Prostate gland (tissue), 2 donors: ENCODE measurements around the gene AGR3. TPM values are rescaled to one million over a fixed set of nuclear protein-coding genes. Genes with fewer than 3 reads are reported as not detected.

Experiments
- DNase-seq: peaks from one replicate; pipeline ENCODE4 v3.0.0-alpha.2; 2019; ENCODE audit warnings: low spot score
- H3K27ac ChIP-seq, 2 donors: fragments of 200-600 bp; sonication (generic); 2 replicates each; pipeline ENCODE4 v1.5.1; 2017 to 2019
- H3K27me3 ChIP-seq: fragments of 200-600 bp; sonication (generic); replicated peaks from 2 replicates; pipeline ENCODE4 v1.5.1; 2019; ENCODE audit not compliant: insufficient read depth
- H3K36me3 ChIP-seq, 2 donors: fragments of 200-600 bp; sonication (generic); 1 replicate in 1 of 2; 2 replicates in 1 of 2; pipeline versions ENCODE4 v1.5.1 to v1.8.1; 2017 to 2019
- H3K4me1 ChIP-seq: fragments of 200-600 bp; sonication (generic); replicated peaks from 2 replicates; pipeline ENCODE4 v1.5.1; 2019
- H3K4me3 ChIP-seq, 2 donors: fragments of 200-600 bp; sonication (generic); 2 replicates each; pipeline ENCODE4 v1.5.1; 2017 to 2019
- H3K9me3 ChIP-seq: fragments of 200-600 bp; sonication (generic); 2 replicates; pipeline ENCODE4 v1.5.1; 2017
- POLR2A ChIP-seq: fragments of 450-650 bp; IDR thresholded peaks from one replicate; pipeline ENCODE4 v1.6.1; 2016; ENCODE audit warnings: antibody characterized with exemption, mild to moderate bottlenecking
- POLR2AphosphoS5 ChIP-seq: sonication (generic); formaldehyde crosslinking; IDR thresholded peaks from one replicate; pipeline ENCODE4 v1.6.1; 2017; ENCODE audit warnings: antibody characterized with exemption
- WGBS: methylation state at CpG from one replicate; pipeline ENCODE4 v1.1.5; 2018; 5-methylcytosine and 5-hydroxymethylcytosine counted together
- intact Hi-C: fragments of 100-400 bp; cut with DNase I; formaldehyde crosslinking; loops from one replicate; pipeline ENCODE4 v1.14.2; 2022
- total RNA-seq, 2 donors: library from RNA; depleted of rRNA; stranded (reverse); fragments of >200 nt; gene quantifications; one replicate each; pipeline ENCODE4 v1.1.0, GENCODE V29; 2016
- TF ChIP-seq, protein P1 (sequence below), 4 experiments: fragments of 200-600 bp in 2 of 4; fragments of 450-650 bp in 2 of 4; sonication (generic) in 2 of 4; IDR thresholded peaks; 1 replicate in 3 of 4; 2 replicates in 1 of 4; pipeline ENCODE4 v1.5.1; 2016 to 2019; ENCODE audit warnings: antibody characterized with exemption in 4 of 4, mild to moderate bottlenecking in 2 of 4, moderate library complexity in 2 of 4

Gene AGR3
- total RNA-seq, 2 donors from 2014 or later: 6.7 TPM; not detected in 1

DNA sequence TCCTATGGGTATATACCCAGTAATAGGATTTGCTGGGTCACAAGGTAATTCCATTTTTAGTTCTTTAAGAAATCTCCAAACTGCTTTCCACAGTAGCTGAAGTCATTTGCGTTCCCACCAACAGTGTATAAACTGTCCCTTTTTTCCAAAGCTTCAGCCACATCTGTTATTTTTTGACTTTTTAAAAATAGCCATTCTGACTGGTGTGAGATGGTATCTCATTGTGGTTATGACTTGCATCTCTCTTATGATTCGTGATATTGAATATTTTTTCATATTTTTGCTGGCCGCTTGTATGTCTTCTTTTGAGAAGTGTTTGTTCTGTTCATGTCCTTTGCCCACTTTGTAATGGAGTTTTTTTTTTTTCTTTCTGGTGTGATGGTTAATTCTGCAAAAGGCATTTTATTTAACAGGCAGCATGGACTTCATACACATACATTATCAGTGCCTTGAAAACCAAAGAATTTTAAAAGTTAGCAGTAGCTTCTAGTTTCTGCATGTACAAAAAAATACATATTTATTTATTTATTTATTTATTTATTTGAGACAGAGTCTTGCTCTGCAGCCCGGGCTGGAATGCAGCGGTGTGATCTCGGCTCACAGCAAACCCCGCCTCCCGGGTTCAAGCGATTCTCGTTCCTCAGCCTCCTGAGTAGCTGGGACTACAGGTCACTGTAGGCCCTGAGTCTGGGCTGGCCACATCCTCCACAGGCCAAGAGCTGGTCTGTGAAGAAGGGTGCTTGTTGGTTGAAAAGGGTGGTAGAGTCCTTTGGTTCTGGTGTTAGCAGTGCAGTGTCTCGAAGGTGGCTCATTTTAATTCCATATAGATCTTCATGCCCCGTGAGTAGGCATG, 32.3 kb downstream of the AGR3 start:
- intact Hi-C loops: no loop called here
- no peak overlapping the region for H3K27ac ChIP-seq
- 95% methylated on average over 12 of the region's 12 CpGs for WGBS
- H3K27me3 ChIP-seq: no peaks in the 10 kb centered on the region
- no peaks in the 10 kb centered on the region for H3K4me1 ChIP-seq
- TF ChIP-seq POLR2A (no peak), POLR2AphosphoS5 (no peak)
- TF ChIP-seq, protein P1, sequence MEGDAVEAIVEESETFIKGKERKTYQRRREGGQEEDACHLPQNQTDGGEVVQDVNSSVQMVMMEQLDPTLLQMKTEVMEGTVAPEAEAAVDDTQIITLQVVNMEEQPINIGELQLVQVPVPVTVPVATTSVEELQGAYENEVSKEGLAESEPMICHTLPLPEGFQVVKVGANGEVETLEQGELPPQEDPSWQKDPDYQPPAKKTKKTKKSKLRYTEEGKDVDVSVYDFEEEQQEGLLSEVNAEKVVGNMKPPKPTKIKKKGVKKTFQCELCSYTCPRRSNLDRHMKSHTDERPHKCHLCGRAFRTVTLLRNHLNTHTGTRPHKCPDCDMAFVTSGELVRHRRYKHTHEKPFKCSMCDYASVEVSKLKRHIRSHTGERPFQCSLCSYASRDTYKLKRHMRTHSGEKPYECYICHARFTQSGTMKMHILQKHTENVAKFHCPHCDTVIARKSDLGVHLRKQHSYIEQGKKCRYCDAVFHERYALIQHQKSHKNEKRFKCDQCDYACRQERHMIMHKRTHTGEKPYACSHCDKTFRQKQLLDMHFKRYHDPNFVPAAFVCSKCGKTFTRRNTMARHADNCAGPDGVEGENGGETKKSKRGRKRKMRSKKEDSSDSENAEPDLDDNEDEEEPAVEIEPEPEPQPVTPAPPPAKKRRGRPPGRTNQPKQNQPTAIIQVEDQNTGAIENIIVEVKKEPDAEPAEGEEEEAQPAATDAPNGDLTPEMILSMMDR (IDR thresholded peaks at IDR 0.05): no peak
- DNase-seq: no peak
- H3K9me3 ChIP-seq: no peaks in the 10 kb centered on the region
- no peak overlapping the region for H3K4me3 ChIP-seq
- no peaks in the 10 kb centered on the region for H3K36me3 ChIP-seq

DNA sequence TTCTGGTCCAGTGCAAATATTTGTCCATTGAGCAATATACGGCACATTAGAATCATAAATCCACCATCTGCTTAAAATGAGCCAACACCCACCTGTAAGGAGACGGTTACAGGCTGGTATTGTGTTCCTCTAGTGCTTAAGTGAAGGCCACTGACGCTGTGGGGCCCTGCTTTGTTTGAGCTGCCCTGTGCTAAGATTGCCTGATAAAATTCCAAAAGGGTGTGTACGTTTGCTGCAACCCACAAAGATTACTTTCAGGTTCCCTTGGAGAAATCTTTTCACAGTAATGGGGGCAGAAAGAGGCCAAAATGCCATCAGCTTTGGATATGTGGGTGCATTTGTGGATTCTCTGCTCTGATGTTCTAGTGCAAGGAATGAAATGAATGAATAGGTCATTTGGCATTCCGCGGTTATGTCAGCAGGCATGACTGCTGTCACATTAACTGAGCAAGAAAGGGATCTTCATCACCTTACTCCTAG, 34.4 kb downstream of the AGR3 start:
- Histone ChIP-seq H3K4me1 (no peaks in the 10 kb centered on the region), H3K27me3 (no peaks in the 10 kb centered on the region), H3K9me3 (no peaks in the 10 kb centered on the region), H3K36me3 (no peaks in the 10 kb centered on the region), H3K27ac (no peak overlapping the region), H3K4me3 (no peak overlapping the region)
- WGBS: 32% methylated on average over 6 of the region's 6 CpGs
- intact Hi-C loops: no loop called here
- peak; percentile 76 for DNase-seq
- no peak for TF ChIP-seq POLR2A
- TF ChIP-seq POLR2AphosphoS5: peak; percentile 85
- TF ChIP-seq, protein P1 (IDR thresholded peaks at IDR 0.05): no peak

DNA sequence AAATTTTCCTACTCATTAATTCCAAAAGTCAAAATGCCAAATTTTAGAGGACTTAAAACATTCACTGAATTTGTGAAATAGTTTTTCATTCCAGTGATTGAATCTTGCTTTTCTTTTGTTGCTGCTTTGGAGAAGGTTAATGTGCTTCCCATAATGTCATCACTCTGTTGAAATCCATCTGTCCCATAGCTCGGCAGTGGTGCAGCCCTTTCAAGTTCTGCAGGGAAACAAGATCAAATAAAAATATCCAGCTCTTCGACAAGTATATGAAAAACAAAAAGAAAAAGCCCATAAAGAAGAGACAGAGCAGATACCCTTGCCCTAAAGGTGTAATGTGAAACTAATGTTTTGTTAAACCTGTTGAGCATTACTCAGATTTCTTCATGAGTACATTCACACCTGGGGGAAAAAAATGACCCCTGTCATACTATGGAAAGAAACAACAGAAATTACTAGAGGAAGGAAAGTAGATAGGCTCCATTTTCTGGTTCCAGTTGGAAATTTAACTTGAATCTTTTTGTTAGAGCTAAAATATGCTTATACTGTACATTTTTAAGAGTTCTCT, 35.1 kb downstream of the AGR3 start:
- H3K4me3 ChIP-seq: no peak overlapping the region
- no peak for DNase-seq
- TF ChIP-seq POLR2A: no peak
- no peaks in the 10 kb centered on the region for H3K36me3 ChIP-seq
- no peaks in the 10 kb centered on the region for H3K9me3 ChIP-seq
- H3K4me1 ChIP-seq: no peaks in the 10 kb centered on the region
- WGBS: 27% methylated on average over 2 of the region's 2 CpGs
- intact Hi-C loops: no loop called here
- H3K27me3 ChIP-seq: no peaks in the 10 kb centered on the region
- H3K27ac ChIP-seq: no peak overlapping the region

DNA sequence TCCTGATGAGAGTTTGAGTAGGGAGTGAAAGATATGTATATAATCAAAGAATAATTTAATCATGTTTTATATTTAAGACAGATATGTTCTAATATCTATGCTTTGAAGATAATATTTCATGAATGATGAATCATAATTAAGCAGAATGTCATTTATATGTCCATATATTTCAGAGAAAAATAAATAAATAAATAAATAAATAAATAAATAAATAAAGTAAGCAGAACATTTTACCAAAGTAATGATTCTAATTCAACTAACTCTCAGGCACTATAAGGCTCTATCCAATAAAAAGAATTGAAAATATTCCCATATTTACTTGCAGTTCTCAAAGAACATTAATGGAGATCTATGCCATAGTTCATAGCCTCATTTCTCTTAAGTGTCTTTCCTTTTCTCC, 36.0 kb downstream of the AGR3 start:
- no peak for TF ChIP-seq POLR2AphosphoS5
- TF ChIP-seq, protein P1 (IDR thresholded peaks at IDR 0.05): no peak
- TF ChIP-seq POLR2A: no peak
- Histone ChIP-seq H3K36me3 (no peaks in the 10 kb centered on the region), H3K4me1 (no peaks in the 10 kb centered on the region), H3K4me3 (no peak overlapping the region), H3K27ac (no peak overlapping the region), H3K27me3 (no peaks in the 10 kb centered on the region), H3K9me3 (no peaks in the 10 kb centered on the region)
- intact Hi-C loops: no loop called here
- no peak for DNase-seq

DNA sequence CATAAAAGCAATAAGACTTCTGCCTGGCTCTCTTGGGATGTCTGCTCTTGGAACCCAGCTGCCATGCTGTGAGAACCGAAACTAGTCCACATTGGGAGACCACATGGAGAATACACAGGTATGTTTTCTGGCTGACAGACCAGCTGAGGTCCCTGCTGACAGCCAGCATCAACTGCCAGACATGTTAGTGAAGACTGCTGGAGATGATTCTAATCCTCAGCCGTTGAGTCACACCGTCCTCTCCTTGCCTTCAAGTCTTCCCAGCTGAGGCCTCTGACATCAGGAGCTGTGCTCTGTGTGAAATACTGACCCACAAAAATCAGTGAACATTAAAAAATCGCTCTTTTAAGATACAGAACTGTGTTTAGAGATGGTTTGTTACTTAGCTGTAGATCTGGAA, 40.1 kb downstream of the AGR3 start:
- H3K4me3 ChIP-seq: no peak overlapping the region
- no peak overlapping the region for H3K27ac ChIP-seq
- H3K27me3 ChIP-seq: no peaks in the 10 kb centered on the region
- H3K36me3 ChIP-seq: no peaks in the 10 kb centered on the region
- H3K4me1 ChIP-seq: no peaks in the 10 kb centered on the region
- no peak for DNase-seq
- H3K9me3 ChIP-seq: no peaks in the 10 kb centered on the region
- WGBS: 96% methylated on average over 4 of the region's 4 CpGs
- intact Hi-C loops: no loop called here
- TF ChIP-seq POLR2AphosphoS5: no peak
- no peak for TF ChIP-seq POLR2A
- TF ChIP-seq, protein P1 (IDR thresholded peaks at IDR 0.05): no peak
